ELF-1 (cell line): Measurements from ENCODE around the gene UBL4B.

Experiments
- DNase-seq: peaks from one replicate; pipeline ENCODE4 v3.0.0-alpha.2; 2016; ENCODE audit warnings: low read depth, low spot score

UBL4B gene

DNA sequence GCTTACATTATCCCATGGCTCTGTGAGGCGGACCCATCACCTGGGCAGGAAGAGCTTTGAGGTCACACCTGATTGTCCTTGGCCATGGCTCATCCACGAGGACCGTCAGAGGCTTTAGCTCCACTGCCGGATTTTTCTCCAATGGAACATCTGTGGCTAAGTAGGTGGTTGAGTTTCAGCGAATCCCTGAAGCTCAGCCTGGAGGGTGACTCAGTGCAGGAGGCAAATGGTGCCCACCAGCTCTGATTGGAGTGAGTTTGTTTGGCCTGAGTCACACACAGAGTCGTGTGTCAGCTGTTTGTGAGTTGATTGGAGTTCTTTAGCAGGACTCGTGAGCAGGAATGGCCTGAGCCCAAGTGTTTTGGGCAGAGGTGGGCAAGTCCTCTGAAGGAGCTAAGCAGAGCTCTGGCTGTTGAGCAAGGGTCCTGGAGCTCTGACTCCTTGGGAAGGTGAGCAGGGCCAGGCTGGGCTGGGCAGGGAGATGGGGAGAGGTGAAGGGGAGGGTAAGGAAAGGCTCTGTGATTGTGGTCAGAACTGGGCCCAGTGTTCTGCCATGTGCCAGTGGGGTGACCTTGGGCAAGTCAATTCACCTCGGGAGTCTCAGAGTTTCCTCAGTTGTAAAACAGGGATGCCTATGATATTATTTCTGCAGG, 40.0 kb downstream of the UBL4B start:
- DNase-seq = no peak

DNA sequence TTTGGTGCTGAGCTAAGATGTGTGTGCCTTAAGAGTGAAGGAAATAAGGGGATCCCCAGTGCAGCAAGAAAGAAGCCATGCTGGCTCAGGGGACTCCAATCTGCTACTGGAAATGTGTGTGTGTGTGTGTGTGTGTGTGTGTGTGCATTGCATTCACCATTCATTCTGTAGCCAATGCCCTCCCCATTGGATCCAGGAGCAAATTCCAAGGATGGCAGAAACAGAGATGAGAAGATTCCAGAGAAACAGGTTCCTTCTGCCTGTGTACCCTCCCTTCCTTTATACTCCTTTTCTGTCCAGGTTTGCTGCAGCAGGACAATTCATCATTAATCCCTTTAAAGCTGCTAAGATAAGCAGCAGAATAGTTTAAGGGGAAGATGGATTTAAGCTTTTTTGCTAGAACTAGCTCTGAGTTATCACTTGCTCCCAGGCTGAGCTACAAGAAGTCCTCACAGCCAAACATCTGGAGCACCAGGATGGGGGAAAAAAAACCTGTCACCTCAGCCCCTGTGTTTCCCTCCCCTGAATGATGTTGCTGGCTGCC, 41.2 kb downstream of the UBL4B start:
- no peak for DNase-seq

DNA sequence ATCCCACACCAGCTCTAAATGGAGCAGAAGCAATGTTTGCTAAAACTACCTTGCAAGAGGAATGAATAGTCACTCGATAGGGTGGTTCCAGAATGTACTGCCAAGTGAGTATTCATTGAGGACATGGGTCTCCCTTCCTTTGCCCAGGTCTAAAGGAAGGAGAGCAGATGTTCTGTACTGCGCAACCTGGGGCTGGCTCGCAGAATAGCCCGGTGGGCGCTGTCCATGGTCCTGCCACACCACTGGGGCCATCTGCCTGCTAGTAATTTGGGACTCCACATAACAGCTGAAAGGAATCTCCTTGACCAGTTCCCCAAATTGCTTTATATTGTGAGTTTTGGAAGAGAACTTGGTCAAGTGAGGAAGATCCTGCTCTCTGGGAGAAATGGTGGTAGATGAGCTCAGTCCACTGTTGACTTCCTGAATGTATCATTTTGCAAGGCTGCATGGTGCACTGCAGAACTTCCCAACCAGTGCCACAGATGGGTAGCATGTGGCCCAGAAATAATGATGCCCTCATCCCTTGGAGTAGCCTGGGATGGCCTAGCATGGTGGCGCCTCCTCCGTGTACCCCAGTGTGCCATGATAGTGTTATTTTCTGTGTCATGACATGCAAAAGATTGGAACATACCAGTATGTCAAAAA, 43.8 kb downstream of the UBL4B start:
- DNase-seq = peak; percentile 86

DNA sequence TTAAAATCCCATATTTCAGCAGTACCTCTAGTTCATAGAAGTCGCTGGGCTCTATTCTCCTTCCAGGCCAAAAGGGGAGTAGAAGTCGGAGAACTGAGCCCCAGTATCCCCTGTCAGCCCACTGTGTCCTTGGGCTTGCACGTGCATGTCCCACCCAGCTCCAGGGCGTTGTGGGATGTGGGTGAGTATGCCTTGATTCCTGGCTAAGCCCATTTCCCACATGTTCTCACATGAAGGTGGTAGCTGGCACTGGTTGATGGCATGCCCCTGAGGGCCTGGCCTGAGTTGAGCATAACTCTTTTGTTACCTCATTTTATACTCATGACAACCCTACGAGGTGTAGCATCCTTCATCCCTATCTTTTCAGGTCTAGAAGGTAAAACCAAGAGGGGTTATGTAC, 46.0 kb downstream of the UBL4B start:
- no peak for DNase-seq

DNA sequence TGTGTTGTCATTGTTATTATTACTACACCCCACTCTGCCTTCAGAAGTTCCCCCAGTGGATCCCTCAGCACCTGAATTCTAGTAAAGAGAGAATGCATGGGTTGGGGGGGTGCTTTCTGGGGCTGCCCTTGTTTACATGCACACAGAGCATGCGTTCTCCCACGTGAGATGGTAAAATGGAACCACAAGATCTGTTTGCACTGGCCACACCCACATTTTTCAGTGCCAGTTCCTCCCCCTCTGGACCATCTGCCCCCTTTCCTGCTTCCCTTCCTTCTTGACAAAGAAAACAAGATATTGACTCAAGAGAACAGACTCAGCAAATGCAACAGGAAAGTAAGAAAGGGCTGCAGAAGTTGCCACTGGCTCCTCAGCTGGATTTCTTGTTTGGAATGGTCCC, 46.9 kb downstream of the UBL4B start:
- DNase-seq = no peak

DNA sequence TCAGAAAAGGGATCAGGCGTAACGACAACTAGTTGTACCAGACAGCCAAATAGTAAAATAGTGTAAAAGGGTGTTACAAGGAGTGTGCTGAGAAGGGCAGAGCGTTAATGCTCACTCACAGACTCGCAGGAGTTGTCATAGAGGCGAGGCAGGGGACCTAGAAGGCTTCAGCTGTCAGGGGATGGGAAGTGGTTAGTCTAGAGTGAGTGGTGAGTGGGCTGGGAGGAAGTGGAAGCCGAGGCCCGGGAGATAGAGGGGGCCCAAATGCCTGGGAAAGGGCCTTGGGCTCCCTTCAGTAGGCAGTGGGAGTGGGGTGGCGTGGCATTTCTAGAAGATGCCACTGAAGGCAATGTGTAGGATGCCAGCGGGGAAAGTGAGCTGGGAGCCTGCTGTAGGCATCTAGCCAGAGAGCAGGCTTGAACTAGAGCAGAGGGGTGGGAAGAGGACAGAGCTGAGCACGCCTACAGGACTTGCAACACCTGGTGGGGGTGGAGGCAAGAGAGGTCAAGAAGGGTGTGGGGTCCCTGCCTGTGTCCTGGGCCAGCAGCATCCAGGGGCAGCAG, 48.4 kb downstream of the UBL4B start:
- no peak for DNase-seq

DNA sequence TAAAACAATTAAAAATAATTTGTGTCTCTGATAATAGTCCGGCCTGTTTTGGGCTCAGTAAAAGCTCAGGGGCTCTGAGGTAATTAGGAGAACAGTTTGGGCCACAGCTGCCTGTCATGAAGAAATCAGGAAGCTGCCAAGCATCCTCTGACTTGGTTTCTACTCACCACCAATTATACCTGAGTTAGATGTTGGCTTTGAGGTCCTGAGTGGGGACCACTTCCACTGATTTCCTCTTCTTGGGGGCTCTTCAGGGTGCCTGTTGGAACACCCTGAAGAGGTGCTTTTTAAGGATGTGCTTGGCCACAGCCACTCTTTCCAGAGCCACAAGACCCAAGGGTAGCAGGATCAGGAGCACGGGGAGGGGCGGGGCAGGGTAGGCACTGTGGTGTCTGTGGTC, 48.9 kb downstream of the UBL4B start:
- no peak for DNase-seq

DNA sequence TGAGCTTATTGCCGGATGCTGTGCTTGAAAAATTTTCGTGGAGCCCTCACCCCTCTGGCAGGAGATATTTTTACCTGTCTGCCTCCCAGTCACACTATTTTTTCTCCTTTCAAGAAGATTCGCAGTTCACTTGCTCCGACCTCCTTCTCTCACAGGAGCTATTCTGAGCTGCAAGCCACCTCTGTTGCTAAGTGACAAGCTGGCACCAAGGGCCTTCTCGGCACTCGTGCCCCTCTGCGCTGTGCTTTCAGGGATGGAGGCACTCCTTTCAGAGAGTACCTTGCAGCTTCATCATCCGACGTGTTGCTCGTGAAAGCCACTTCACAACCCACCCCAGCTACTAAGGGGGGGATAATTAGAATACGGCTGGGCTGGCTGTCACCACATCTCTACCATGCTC, 49.6 kb downstream of the UBL4B start:
- no peak for DNase-seq
